AG10803 (cell line): ENCODE measurements around the gene MOG.

Source experiments
- DNase-seq: peaks from one replicate; pipeline ENCODE4 v3.0.0; 2010; ENCODE audit warnings: low read depth
- H3K4me3 ChIP-seq: 2 replicates; pipeline ENCODE4 v1.5.1; 2011; ENCODE audit warnings: mild to moderate bottlenecking, low read length, control low read depth
- CTCF ChIP-seq: conservative IDR thresholded peaks from 2 replicates; pipeline ENCODE4 v1.5.1; 2011; ENCODE audit warnings: mild to moderate bottlenecking, low read length, control low read depth, inconsistent platforms

MOG gene

GRCh38 chr6:29656798-29657197 lies at the start of gene MOG:
Gene MOG (plus strand): TSS chr6:29657092. CDS start chr6:29657210, 118 bp downstream.
- TF ChIP-seq CTCF, result no peak
- H3K4me3 ChIP-seq, result no peak within 1 kb of the TSS
- DNase-seq, result no peak

GRCh38 chr6:29608131-29608530 lies 48.8 kb upstream of the MOG start:
- no peak for DNase-seq
- TF ChIP-seq CTCF, result no peak
- no peak overlapping the region for H3K4me3 ChIP-seq

- TF ChIP-seq CTCF, result no peak
- DNase-seq, result no peak
- no peak overlapping the region for H3K4me3 ChIP-seq
These were observed 46.4 kb upstream of the MOG start for GRCh38 chr6:29610540-29610939.

GRCh38 chr6:29611426-29611825 lies 45.5 kb upstream of the MOG start:
- no peak for TF ChIP-seq CTCF
- no peak overlapping the region for H3K4me3 ChIP-seq
- no peak for DNase-seq

- no peak for TF ChIP-seq CTCF
- no peak for DNase-seq
- no peak overlapping the region for H3K4me3 ChIP-seq
These were observed 38.9 kb upstream of the MOG start for GRCh38 chr6:29617782-29618554.

GRCh38 chr6:29619578-29620160 lies 37.2 kb upstream of the MOG start:
- TF ChIP-seq CTCF, result no peak
- H3K4me3 ChIP-seq, result no peak overlapping the region
- DNase-seq, result no peak

- no peak for TF ChIP-seq CTCF
- no peak overlapping the region for H3K4me3 ChIP-seq
- no peak for DNase-seq
These were observed 36.3 kb upstream of the MOG start for GRCh38 chr6:29620630-29621029.
